GM12873 (cell line): Measurements from ENCODE around the gene SCGB1C2.

ENCODE experiments used
- TF ChIP-seq, protein P1 (sequence below): IDR thresholded peaks from 2 replicates; pipeline ENCODE4 v1.5.1; 2012; ENCODE audit warnings: low read depth, mild to moderate bottlenecking, moderate library complexity, low read length, control low read depth; ENCODE audit not compliant: insufficient read depth; ENCODE audit errors: missing control alignments

SCGB1C2 gene

DNA sequence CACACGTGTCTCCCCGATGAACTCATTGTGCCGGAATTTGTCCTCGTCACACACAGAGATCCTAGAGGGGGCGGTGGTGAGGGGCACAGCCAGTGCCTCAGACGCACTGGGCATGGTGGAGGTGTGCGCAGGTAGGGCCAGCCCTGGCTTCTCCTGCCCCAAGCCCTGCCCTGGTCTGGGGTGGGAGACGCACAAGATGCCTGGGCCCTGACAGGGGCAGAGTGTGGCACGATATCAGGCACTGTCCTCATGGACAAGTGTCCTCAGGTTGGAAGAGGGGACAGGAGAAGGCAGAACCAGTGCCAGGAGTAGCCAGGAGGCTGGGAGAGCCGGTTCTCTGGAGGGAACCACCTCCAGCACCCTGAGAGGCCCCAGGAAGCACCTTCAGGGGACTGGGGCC, 24.1 kb downstream of the SCGB1C2 start:
- TF ChIP-seq, protein P1, sequence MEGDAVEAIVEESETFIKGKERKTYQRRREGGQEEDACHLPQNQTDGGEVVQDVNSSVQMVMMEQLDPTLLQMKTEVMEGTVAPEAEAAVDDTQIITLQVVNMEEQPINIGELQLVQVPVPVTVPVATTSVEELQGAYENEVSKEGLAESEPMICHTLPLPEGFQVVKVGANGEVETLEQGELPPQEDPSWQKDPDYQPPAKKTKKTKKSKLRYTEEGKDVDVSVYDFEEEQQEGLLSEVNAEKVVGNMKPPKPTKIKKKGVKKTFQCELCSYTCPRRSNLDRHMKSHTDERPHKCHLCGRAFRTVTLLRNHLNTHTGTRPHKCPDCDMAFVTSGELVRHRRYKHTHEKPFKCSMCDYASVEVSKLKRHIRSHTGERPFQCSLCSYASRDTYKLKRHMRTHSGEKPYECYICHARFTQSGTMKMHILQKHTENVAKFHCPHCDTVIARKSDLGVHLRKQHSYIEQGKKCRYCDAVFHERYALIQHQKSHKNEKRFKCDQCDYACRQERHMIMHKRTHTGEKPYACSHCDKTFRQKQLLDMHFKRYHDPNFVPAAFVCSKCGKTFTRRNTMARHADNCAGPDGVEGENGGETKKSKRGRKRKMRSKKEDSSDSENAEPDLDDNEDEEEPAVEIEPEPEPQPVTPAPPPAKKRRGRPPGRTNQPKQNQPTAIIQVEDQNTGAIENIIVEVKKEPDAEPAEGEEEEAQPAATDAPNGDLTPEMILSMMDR = no peak

DNA sequence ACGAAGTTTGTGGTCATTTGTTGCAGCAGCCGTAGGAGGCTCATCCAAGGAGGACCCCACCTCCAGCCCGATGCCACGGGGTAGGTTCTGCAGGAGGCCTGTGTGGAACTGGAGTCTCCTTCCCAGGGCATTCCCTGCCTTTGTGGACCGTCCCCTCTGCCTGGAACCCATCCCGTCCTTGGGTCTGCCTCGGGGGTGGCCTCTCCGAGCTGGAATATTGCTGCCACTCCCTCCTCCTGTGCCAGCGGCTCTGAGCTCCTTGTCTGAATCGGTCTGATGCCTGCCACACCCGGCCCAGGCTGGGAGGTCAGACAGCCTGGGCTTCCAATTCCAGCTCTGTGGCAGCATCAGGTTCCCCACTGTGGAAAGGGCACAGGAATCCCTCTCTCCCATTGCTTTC, 25.3 kb downstream of the SCGB1C2 start:
- TF ChIP-seq, protein P1 = no peak

DNA sequence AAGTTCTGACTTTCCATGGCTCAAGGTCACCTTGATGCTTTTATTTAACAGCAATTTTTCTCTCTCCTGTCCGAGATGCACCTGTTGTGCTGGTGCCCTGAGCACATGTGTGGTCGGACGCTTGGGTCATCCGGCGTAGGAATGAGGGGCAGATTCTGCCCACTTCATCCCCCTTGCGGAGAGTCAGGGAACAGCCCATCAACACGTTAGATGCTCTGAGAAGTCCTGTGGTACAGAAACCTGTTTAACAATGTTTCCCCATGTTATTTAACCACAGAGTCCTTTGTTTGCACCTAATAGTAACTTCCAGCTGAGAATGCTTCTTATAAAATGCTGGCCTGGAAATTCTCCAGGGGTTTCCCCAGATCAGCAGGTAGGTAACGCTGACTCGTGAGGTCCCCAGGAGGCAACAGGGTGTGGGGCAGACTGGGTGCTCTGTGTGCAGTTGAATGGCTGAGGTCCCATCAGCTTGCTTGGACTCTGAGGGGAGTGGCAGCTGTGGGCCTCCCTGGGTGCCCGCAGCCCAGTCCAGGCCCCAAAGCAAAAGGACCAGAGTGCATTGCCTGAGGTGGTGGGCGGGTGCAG, 26.2 kb downstream of the SCGB1C2 start:
- TF ChIP-seq, protein P1 = no peak

DNA sequence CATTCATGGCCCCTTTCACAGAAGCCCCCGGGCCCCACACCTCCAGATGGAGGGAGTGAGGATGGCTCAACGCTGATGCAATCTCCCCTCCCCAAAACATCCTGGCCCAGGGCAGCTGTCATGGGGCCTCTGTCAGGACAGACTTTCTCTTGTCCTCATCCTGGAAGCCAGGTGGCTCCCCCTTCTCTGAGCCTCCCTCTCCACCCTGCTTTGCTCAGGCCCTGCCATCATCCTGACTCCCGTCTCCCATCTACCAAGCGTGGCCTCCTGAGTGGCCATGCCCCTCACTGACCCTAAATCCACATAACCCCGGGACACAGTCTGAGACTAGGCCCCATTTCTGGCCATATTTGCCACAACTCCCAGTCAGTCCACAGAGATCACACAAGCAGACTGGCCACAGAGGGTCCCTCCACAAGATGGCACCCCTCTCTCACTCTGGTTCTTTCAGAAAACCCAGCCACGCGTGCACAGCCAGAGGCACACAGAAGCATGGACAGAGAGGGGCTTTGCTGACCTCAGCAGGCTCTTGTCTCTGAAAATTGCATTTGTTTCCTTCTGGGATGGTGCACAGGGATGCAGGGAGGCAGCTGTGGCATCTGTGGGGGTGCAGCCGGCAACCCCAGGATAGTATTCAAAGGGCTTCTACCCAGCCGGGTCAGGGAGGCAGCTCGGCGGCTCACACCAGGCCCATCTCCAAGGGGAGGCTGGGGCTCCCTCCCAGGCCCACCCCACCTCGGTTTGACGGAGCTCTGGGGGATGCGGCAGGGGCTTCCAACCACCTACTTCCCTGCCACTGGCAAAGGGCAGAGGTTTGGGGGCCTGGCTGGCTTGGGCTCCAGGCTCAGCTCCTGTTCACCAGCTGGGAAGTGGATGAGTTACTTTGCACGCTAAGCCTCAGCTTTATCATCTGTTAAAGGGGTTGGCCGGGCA, 27.2 kb downstream of the SCGB1C2 start:
- TF ChIP-seq, protein P1 = peak; percentile 47

DNA sequence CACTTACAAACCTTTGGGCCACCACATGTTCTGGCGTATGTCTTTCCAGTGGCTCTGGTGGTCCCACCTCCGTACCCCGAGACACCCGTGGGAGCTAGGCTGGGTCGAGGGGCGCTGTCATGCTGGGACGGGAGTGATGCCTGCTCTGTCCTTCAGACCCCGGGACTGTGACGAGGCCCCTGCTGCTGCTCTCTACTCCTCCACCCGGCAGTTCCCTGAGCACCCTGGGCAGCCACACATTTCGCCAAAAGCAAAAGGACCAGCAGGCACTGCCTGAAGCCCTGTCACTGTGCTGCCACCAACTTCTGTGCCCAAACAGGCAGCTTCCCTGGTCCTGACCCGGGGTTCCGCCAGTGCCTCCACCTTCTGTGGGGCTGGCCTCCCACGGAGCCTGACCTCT, 28.6 kb downstream of the SCGB1C2 start:
- TF ChIP-seq, protein P1 = no peak

DNA sequence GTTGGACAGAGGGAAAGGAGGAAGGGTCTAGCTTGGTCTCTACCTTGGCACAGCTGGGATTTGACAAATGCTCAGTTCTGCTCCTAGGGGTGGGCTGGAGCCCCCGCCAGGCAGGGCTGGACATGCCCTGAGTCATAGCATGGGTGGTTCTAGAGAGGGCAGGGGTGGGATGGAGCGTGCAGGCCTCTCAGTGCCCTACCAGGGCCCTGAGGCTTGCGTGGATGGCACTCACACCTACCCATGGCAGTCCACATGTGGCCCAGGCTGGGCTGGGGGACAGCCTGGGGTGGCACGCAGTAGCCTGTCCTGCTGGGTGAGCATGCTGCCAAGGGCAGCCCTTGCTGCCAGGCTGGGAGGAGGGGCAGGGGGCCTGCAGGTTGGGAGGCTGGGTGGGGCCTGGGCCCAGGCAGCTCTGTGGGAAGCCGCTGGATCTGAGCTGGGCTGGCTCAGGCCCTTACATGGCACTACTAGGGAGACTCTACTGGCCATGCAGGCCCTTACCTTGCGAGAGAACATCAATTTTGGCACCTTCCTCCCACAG, 32.8 kb downstream of the SCGB1C2 start:
- TF ChIP-seq, protein P1 = no peak

DNA sequence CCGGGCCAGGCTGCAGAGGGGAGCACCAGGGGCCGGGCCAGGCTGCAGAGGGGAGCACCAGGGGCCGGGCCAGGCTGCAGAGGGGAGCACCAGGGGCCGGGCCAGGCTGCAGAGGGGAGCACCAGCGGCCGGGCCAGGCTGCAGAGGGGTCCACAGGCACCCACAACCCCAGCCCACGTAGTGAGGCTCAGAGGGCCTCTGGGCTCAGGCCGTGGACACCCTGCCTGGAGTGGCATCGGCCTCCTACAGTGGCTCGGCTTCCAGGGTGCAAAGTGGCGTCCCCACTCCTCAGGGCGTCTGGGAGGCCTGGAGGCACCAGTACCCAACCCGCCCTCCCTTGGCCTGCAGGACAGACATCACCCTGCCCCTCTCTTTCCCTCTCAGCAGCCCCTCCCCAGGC, 34.5 kb downstream of the SCGB1C2 start:
- TF ChIP-seq, protein P1 = no peak
